SK-N-SH (cell line): ENCODE results near the gene NSUN7. TPM values are rescaled to one million over a fixed set of nuclear protein-coding genes. Genes with fewer than 3 reads are reported as not detected.

Experiments
- CTCF ChIA-PET: fragments of 300-600, 350-600 bp; formaldehyde crosslinking; extraction: SDS; loops from one replicate; lab custom pipeline; 2021; lab: Yijun Ruan, JAX
- POLR2A ChIA-PET: fragments of 350-600 bp; sonication (Branson Sonifier 250); formaldehyde crosslinking; extraction: SDS; loops from one replicate; lab custom pipeline; 2020; ENCODE audit warnings: antibody characterized with exemption, inconsistent platforms; lab: Yijun Ruan, JAX
- DNase-seq: peaks from one replicate; pipeline ENCODE4 v3.0.0; 2012
- H2AFZ ChIP-seq: fragments of 200-600 bp; sonication (generic); 2 replicates; pipeline ENCODE4 v1.8.1; 2016; ENCODE audit warnings: antibody characterized with exemption, mild to moderate bottlenecking, low read depth
- H3F3A ChIP-seq: fragments of 200-600 bp; sonication (generic); replicated peaks from 2 replicates; pipeline ENCODE3; 2016; ENCODE audit warnings: antibody characterized with exemption, mild to moderate bottlenecking; ENCODE audit not compliant: insufficient read depth
- H3K27ac ChIP-seq, 2 experiments: fragments of 200-500 bp in 1 of 2; fragments of 200-600 bp in 1 of 2; sonication (Bioruptor generic) in 1 of 2; sonication (generic), shearing (Covaris generic) in 1 of 2; 2 replicates each; pipeline versions ENCODE4 v1.5.1 to v1.6.1; 2014 to 2016; ENCODE audit warnings: low read depth in 2 of 2, inconsistent platforms in 1 of 2, low read length in 1 of 2, mild to moderate bottlenecking in 1 of 2, mixed read lengths in 1 of 2
- H3K27me3 ChIP-seq: fragments of 200-600 bp; sonication (generic), shearing (Covaris generic); 2 replicates; pipeline ENCODE4 v1.6.1; 2016; ENCODE audit warnings: mixed run types; ENCODE audit not compliant: insufficient read depth
- H3K36me3 ChIP-seq, 2 experiments: fragments of 200-500 bp in 1 of 2; fragments of 200-600 bp in 1 of 2; sonication (Bioruptor generic) in 1 of 2; sonication (generic) in 1 of 2; replicated peaks in 1 of 2; 2 replicates each; pipeline versions ENCODE3 to v1.5.1; 2014 to 2016; ENCODE audit warnings: low read length in 1 of 2, mild to moderate bottlenecking in 1 of 2; ENCODE audit not compliant: insufficient read depth in 2 of 2, control insufficient read depth in 1 of 2
- H3K4me1 ChIP-seq, 2 experiments: fragments of 200-500 bp in 1 of 2; fragments of 200-600 bp in 1 of 2; sonication (Bioruptor generic) in 1 of 2; sonication (generic), shearing (Covaris generic) in 1 of 2; 2 replicates each; pipeline versions ENCODE4 v1.5.1 to v1.6.1; 2014 to 2016; ENCODE audit warnings: low read depth in 1 of 2, low read length in 1 of 2, mixed run types in 1 of 2; ENCODE audit not compliant: insufficient read depth in 2 of 2, control insufficient read depth in 1 of 2
- H3K4me2 ChIP-seq: fragments of 200-600 bp; sonication (generic), shearing (Covaris generic); 2 replicates; pipeline ENCODE4 v1.6.1; 2017; ENCODE audit warnings: mixed run types
- H3K4me3 ChIP-seq, 2 experiments: fragments of 200-500 bp in 1 of 2; fragments of 200-600 bp in 1 of 2; sonication (Bioruptor generic) in 1 of 2; sonication (generic), shearing (Covaris generic) in 1 of 2; 2 replicates each; pipeline versions ENCODE4 v1.5.1 to v1.8.1; 2014 to 2016; ENCODE audit warnings: low read depth in 2 of 2, inconsistent platforms in 1 of 2, low read length in 1 of 2, mild to moderate bottlenecking in 1 of 2, mixed read lengths in 1 of 2, moderate library complexity in 1 of 2
- H3K79me2 ChIP-seq: fragments of 200-600 bp; sonication (generic); 2 replicates; pipeline ENCODE4 v1.8.1; 2017; ENCODE audit warnings: mild to moderate bottlenecking; ENCODE audit not compliant: insufficient read depth
- H3K9ac ChIP-seq: fragments of 200-600 bp; sonication (generic); 2 replicates; pipeline ENCODE4 v1.6.1; 2017; ENCODE audit warnings: mixed run types
- H3K9me2 ChIP-seq: fragments of 200-600 bp; sonication (generic); 2 replicates; pipeline ENCODE4 v1.6.1; 2017; ENCODE audit warnings: mixed run types
- H3K9me3 ChIP-seq: fragments of 200-600 bp; sonication (generic); 2 replicates; pipeline ENCODE4 v1.6.1; 2017; ENCODE audit warnings: mixed run types, mild to moderate bottlenecking, moderate library complexity
- H4K20me1 ChIP-seq: fragments of 200-600 bp; sonication (generic); 2 replicates; pipeline ENCODE4 v1.6.1; 2017; ENCODE audit warnings: mild to moderate bottlenecking, mixed run types; ENCODE audit not compliant: insufficient read depth
- CHD2 ChIP-seq: fragments of 150-350 bp; IDR thresholded peaks from 2 replicates; pipeline ENCODE4 v1.6.1; 2018; ENCODE audit warnings: low read length; ENCODE audit not compliant: partially characterized antibody
- EP300 ChIP-seq, 2 experiments: IDR thresholded peaks; 2 replicates each; pipeline versions ENCODE4 v1.4.0 to v1.6.1; 2012; ENCODE audit warnings: borderline replicate concordance in 1 of 2, low read depth in 1 of 2, low read length in 1 of 2
- EZH2phosphoT487 ChIP-seq: fragments of 200-600 bp; sonication (generic); IDR thresholded peaks from 2 replicates; pipeline ENCODE4 v1.6.1; 2017; ENCODE audit warnings: low read depth, mixed run types, mild to moderate bottlenecking, antibody characterized with exemption, moderate library complexity, borderline replicate concordance
- FOXJ3 ChIP-seq: sonication (generic); formaldehyde crosslinking; IDR thresholded peaks from 2 replicates; pipeline ENCODE4 v1.5.1; 2020; ENCODE audit warnings: mild to moderate bottlenecking, missing genetic modification reagents
- FOXM1 ChIP-seq: IDR thresholded peaks from 2 replicates; pipeline ENCODE4 v1.4.0; 2012; ENCODE audit warnings: low read depth, mild to moderate bottlenecking
- GATA2 ChIP-seq: sonication (generic); formaldehyde crosslinking; IDR thresholded peaks from 2 replicates; pipeline ENCODE4 v1.5.0; 2020; ENCODE audit warnings: mild to moderate bottlenecking, missing genetic modification reagents
- IRF3 ChIP-seq: fragments of 150-350 bp; IDR thresholded peaks from 2 replicates; pipeline ENCODE4 v1.6.1; 2016; ENCODE audit warnings: mild to moderate bottlenecking, low read depth, low read length
- MXI1 ChIP-seq: IDR thresholded peaks from 2 replicates; pipeline ENCODE4 v1.6.1; 2012; ENCODE audit warnings: mild to moderate bottlenecking, low read depth, low read length, improper control_type of control experiment
- NFIC ChIP-seq: IDR thresholded peaks from 2 replicates; pipeline ENCODE4 v1.4.0; 2012; ENCODE audit warnings: borderline replicate concordance
- RAD21 ChIP-seq: IDR thresholded peaks from 2 replicates; pipeline ENCODE4 v1.6.1; 2012; ENCODE audit warnings: mild to moderate bottlenecking, low read length
- RCOR1 ChIP-seq: fragments of 150-350 bp; IDR thresholded peaks from 2 replicates; pipeline ENCODE4 v1.6.1; 2017; ENCODE audit warnings: antibody characterized with exemption, low read length
- RXRA ChIP-seq: IDR thresholded peaks from 2 replicates; pipeline ENCODE4 v1.4.0; 2012; ENCODE audit warnings: low read depth, mild to moderate bottlenecking, borderline replicate concordance
- SIN3A ChIP-seq: IDR thresholded peaks from 2 replicates; pipeline ENCODE4 v1.6.1; 2012; ENCODE audit warnings: low read depth, mild to moderate bottlenecking, low read length, moderate library complexity, borderline replicate concordance
- SMC3 ChIP-seq: IDR thresholded peaks from 2 replicates; pipeline ENCODE4 v1.6.1; 2012; ENCODE audit warnings: low read depth, low read length, improper control_type of control experiment
- TAF1 ChIP-seq: IDR thresholded peaks from 2 replicates; pipeline ENCODE4 v1.6.1; 2012; ENCODE audit warnings: low read depth, mild to moderate bottlenecking, low read length, moderate library complexity, borderline replicate concordance
- TCF12 ChIP-seq: IDR thresholded peaks from 2 replicates; pipeline ENCODE4 v1.4.0; 2012
- TEAD4 ChIP-seq: IDR thresholded peaks from 2 replicates; pipeline ENCODE4 v1.4.0; 2012; ENCODE audit warnings: mild to moderate bottlenecking, borderline replicate concordance; ENCODE audit not compliant: insufficient read depth
- WGBS: methylation state at CpG from one replicate; pipeline ENCODE4 v1.1.6; 2017; ENCODE audit warnings: low lambda C conversion rate; 5-methylcytosine and 5-hydroxymethylcytosine counted together
- polyA plus RNA-seq, 3 experiments: library from polyadenylated mRNA; depleted of rRNA; stranded (reverse); fragments of >200 nt; gene quantifications; 2 replicates each; pipeline ENCODE4 v1.2.3, GENCODE V29; 2012
- TF ChIP-seq, protein P1 (sequence below): IDR thresholded peaks from 2 replicates; pipeline ENCODE4; 2012
- TF ChIP-seq, protein P2 (sequence below): fragments of 150-350 bp; IDR thresholded peaks from 2 replicates; pipeline ENCODE4 v1.6.1; 2017; ENCODE audit warnings: antibody characterized with exemption, low read length, low read depth, borderline replicate concordance
- TF ChIP-seq, protein P3 (sequence below): fragments of 200-600 bp; sonication (generic); IDR thresholded peaks from 2 replicates; pipeline ENCODE4 v1.6.1; 2017; ENCODE audit warnings: antibody characterized with exemption, mild to moderate bottlenecking, moderate library complexity

Gene NSUN7
- polyA plus RNA-seq, 1 of the 3 experiments (the other 2 are of a cell fraction): 0.28 TPM

GRCh38 chr4:40747207-40747835 is 2.4 kb upstream of the NSUN7 start:
- no peak overlapping the region for H3K9ac ChIP-seq
- no peaks in the 10 kb centered on the region for H3K36me3 ChIP-seq
- no peak overlapping the region for H3K4me3 ChIP-seq
- POLR2A ChIA-PET: no interaction called here
- H3K27me3 ChIP-seq: no peaks in the 10 kb centered on the region
- H4K20me1 ChIP-seq: no peaks in the 10 kb centered on the region
- H3K9me3 ChIP-seq: no peaks in the 10 kb centered on the region
- 61% methylated on average over 2 of the region's 2 CpGs for WGBS
- peak overlapping the region; percentile 25; the same call in 1 of the 2 replicates for H3K4me2 ChIP-seq
- H3K9me2 ChIP-seq: no peaks in the 10 kb centered on the region
- H2AFZ ChIP-seq: no peak overlapping the region
- H3K4me1 ChIP-seq: peaks cover 0 to 2% of the 10 kb centered on the region in 2 experiments; a peak in 1 of 4 replicates
- H3F3A ChIP-seq: no peaks in the 10 kb centered on the region
- H3K27ac ChIP-seq: no peak overlapping the region
- CTCF ChIA-PET: interaction anchor here (1.2 kb wide), 1 partner anchor 161 kb away, joined by 5 read pairs; no protein-coding TSS in a partner anchor
- no peak for DNase-seq
- H3K79me2 ChIP-seq: no peaks in the 10 kb centered on the region
- TF ChIP-seq CHD2 (no peak), TCF12 (no peak), RXRA (no peak), FOXJ3 (CRISPR knock-in tag) (no peak), EP300 (IDR thresholded peaks at IDR 0.05; ENCODE audit: borderline replicate concordance in 1 of 2, low read depth in 1 of 2, low read length in 1 of 2) (no peak), MXI1 (no peak), GATA2 (CRISPR knock-in tag) (no peak), EZH2phosphoT487 (no peak), RAD21 (no peak), FOXM1 (no peak), SIN3A (no peak), IRF3 (no peak), TEAD4 (no peak), SMC3 (no peak), NFIC (no peak), TAF1 (no peak), RCOR1 (no peak)
- TF ChIP-seq, protein P1, sequence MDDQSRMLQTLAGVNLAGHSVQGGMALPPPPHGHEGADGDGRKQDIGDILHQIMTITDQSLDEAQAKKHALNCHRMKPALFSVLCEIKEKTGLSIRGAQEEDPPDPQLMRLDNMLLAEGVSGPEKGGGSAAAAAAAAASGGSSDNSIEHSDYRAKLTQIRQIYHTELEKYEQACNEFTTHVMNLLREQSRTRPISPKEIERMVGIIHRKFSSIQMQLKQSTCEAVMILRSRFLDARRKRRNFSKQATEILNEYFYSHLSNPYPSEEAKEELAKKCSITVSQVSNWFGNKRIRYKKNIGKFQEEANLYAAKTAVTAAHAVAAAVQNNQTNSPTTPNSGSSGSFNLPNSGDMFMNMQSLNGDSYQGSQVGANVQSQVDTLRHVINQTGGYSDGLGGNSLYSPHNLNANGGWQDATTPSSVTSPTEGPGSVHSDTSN: no peak
- TF ChIP-seq, protein P2, sequence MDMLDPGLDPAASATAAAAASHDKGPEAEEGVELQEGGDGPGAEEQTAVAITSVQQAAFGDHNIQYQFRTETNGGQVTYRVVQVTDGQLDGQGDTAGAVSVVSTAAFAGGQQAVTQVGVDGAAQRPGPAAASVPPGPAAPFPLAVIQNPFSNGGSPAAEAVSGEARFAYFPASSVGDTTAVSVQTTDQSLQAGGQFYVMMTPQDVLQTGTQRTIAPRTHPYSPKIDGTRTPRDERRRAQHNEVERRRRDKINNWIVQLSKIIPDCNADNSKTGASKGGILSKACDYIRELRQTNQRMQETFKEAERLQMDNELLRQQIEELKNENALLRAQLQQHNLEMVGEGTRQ: no peak
- TF ChIP-seq, protein P3, sequence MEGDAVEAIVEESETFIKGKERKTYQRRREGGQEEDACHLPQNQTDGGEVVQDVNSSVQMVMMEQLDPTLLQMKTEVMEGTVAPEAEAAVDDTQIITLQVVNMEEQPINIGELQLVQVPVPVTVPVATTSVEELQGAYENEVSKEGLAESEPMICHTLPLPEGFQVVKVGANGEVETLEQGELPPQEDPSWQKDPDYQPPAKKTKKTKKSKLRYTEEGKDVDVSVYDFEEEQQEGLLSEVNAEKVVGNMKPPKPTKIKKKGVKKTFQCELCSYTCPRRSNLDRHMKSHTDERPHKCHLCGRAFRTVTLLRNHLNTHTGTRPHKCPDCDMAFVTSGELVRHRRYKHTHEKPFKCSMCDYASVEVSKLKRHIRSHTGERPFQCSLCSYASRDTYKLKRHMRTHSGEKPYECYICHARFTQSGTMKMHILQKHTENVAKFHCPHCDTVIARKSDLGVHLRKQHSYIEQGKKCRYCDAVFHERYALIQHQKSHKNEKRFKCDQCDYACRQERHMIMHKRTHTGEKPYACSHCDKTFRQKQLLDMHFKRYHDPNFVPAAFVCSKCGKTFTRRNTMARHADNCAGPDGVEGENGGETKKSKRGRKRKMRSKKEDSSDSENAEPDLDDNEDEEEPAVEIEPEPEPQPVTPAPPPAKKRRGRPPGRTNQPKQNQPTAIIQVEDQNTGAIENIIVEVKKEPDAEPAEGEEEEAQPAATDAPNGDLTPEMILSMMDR: no peak
